H1 (cell line): Measurements from ENCODE around the gene IKZF2. TPM values are rescaled to one million over a fixed set of nuclear protein-coding genes. Genes with fewer than 3 reads are reported as not detected.

Experiments used
- CTCF ChIA-PET: fragments of 300-600 bp; sonication (Branson Sonifier 250); formaldehyde crosslinking; loops from one replicate; lab custom pipeline; 2021; ENCODE audit not compliant: partially characterized antibody; lab: Charles Lee
- POLR2A ChIA-PET: fragments of 300-600 bp; sonication (Branson Sonifier 250); formaldehyde crosslinking; loops from one replicate; lab custom pipeline; 2021; ENCODE audit warnings: inconsistent platforms; ENCODE audit not compliant: partially characterized antibody; lab: Charles Lee
- DNase-seq, 2 experiments: peaks; one replicate each; pipeline versions ENCODE4 v3.0.0 to v3.0.0-alpha.2; 2010 to 2022; ENCODE audit warnings: low spot score in 2 of 2, low read depth in 1 of 2, mixed read lengths in 1 of 2
- FAIRE-seq: peaks from 2 replicates; lab custom pipeline; 2011; peaks lifted over from hg19 to GRCh38; lab: Jason Lieb, UNC
- H2AFZ ChIP-seq: 2 replicates; pipeline ENCODE4 v1.8.1; 2012; ENCODE audit warnings: low read length, inconsistent platforms
- H2AK5ac ChIP-seq: 2 replicates; pipeline ENCODE4 v1.6.1; 2013; ENCODE audit warnings: low read depth, low read length
- H2BK120ac ChIP-seq: replicated peaks from 2 replicates; pipeline ENCODE3; 2013; ENCODE audit warnings: low read depth, low read length, inconsistent platforms
- H2BK12ac ChIP-seq: 2 replicates; pipeline ENCODE4 v1.6.1; 2013; ENCODE audit warnings: low read depth, low read length
- H2BK15ac ChIP-seq: 2 replicates; pipeline ENCODE4 v1.6.1; 2013; ENCODE audit warnings: low read length
- H2BK20ac ChIP-seq: 2 replicates; pipeline ENCODE4 v1.6.1; 2013; ENCODE audit warnings: low read length
- H2BK5ac ChIP-seq: 2 replicates; pipeline ENCODE4 v1.6.1; 2013; ENCODE audit warnings: low read depth, low read length
- H3K14ac ChIP-seq: 2 replicates; pipeline ENCODE4 v1.6.1; 2013; ENCODE audit warnings: inconsistent platforms; ENCODE audit not compliant: insufficient read length
- H3K18ac ChIP-seq: 2 replicates; pipeline ENCODE4 v1.6.1; 2013; ENCODE audit warnings: low read length; ENCODE audit errors: extremely low read depth
- H3K23ac ChIP-seq: 2 replicates; pipeline ENCODE4 v1.6.1; 2013; ENCODE audit warnings: inconsistent platforms; ENCODE audit not compliant: insufficient read length
- H3K23me2 ChIP-seq: 2 replicates; pipeline ENCODE4 v1.6.1; 2013; ENCODE audit warnings: low read depth, low read length
- H3K27ac ChIP-seq: 2 replicates; pipeline ENCODE4 v1.6.1; 2011; ENCODE audit warnings: low read depth, low read length, inconsistent platforms
- H3K27me3 ChIP-seq, 4 experiments: replicated peaks in 1 of 4; 1 replicate in 1 of 4; 2 replicates in 3 of 4; pipeline versions ENCODE4 v1.6.1 to v1.8.1; 2011 to 2013; ENCODE audit warnings: low read length in 3 of 4, mild to moderate bottlenecking in 3 of 4, inconsistent platforms in 2 of 4, mixed read lengths in 2 of 4, moderate library complexity in 1 of 4; ENCODE audit not compliant: control insufficient read depth in 3 of 4, insufficient read depth in 3 of 4; ENCODE audit errors: extremely low read depth in 1 of 4
- H3K36me3 ChIP-seq, 4 experiments: 2 replicates each; pipeline versions ENCODE4 v1.6.1 to v1.8.1; 2011 to 2013; ENCODE audit warnings: mild to moderate bottlenecking in 4 of 4, low read length in 3 of 4, moderate library complexity in 2 of 4, control low read depth in 1 of 4, inconsistent platforms in 1 of 4; ENCODE audit not compliant: insufficient read depth in 4 of 4, control insufficient read depth in 2 of 4
- H3K4ac ChIP-seq: replicated peaks from 2 replicates; pipeline ENCODE3; 2013; ENCODE audit warnings: low read length, low read depth, mixed read lengths, inconsistent platforms; ENCODE audit not compliant: insufficient read length
- H3K4me1 ChIP-seq, 4 experiments: replicated peaks in 1 of 4; 1 replicate in 1 of 4; 2 replicates in 3 of 4; pipeline versions ENCODE4 v1.6.1 to v1.8.1; 2011 to 2013; ENCODE audit warnings: low read length in 3 of 4, inconsistent platforms in 2 of 4, mixed read lengths in 1 of 4; ENCODE audit not compliant: insufficient read depth in 4 of 4, control insufficient read depth in 3 of 4
- H3K4me2 ChIP-seq, 2 experiments: 2 replicates each; pipeline versions ENCODE4 v1.6.1 to v1.8.1; 2011 to 2013; ENCODE audit warnings: low read depth in 2 of 2, low read length in 2 of 2, control low read depth in 1 of 2, inconsistent platforms in 1 of 2, mild to moderate bottlenecking in 1 of 2; ENCODE audit not compliant: insufficient read depth in 1 of 2
- H3K4me3 ChIP-seq, 4 experiments: fragments of 200-600, 300-600 bp in 1 of 4; sonication (generic), shearing (Covaris generic), sonication (Bioruptor Twin) in 1 of 4; 2 replicates each; pipeline versions ENCODE4 v1.5.1 to v1.8.1; 2011 to 2016; ENCODE audit warnings: low read length in 4 of 4, low read depth in 3 of 4, control low read depth in 2 of 4, inconsistent platforms in 2 of 4, mild to moderate bottlenecking in 2 of 4, mixed read lengths in 1 of 4, moderate library complexity in 1 of 4; ENCODE audit not compliant: insufficient read depth in 2 of 4; ENCODE audit errors: extremely low read depth in 1 of 4
- H3K56ac ChIP-seq: replicated peaks from 2 replicates; pipeline ENCODE3; 2013; ENCODE audit warnings: low read depth, mild to moderate bottlenecking, mixed read lengths, low read length, inconsistent platforms; ENCODE audit not compliant: insufficient read length
- H3K79me1 ChIP-seq: 2 replicates; pipeline ENCODE4 v1.6.1; 2013; ENCODE audit warnings: low read depth, low read length, control low read depth
- H3K79me2 ChIP-seq, 2 experiments: 2 replicates each; pipeline versions ENCODE4 v1.6.1 to v1.8.1; 2012 to 2013; ENCODE audit warnings: low read length in 2 of 2, mild to moderate bottlenecking in 2 of 2, inconsistent platforms in 1 of 2; ENCODE audit not compliant: insufficient read depth in 2 of 2, control insufficient read depth in 1 of 2
- H3K9ac ChIP-seq, 4 experiments: replicated peaks in 1 of 4; 1 replicate in 1 of 4; 2 replicates in 3 of 4; pipeline versions ENCODE4 v1.6.1 to v1.8.1; 2011 to 2013; ENCODE audit warnings: low read depth in 3 of 4, low read length in 3 of 4, control low read depth in 2 of 4, mild to moderate bottlenecking in 2 of 4, moderate library complexity in 2 of 4, inconsistent platforms in 1 of 4; ENCODE audit errors: extremely low read depth in 1 of 4
- H3K9me3 ChIP-seq, 2 experiments: 2 replicates each; pipeline versions ENCODE4 v1.6.1 to v1.8.1; 2012 to 2013; ENCODE audit warnings: mild to moderate bottlenecking in 2 of 2, moderate library complexity in 2 of 2, control low read depth in 1 of 2, inconsistent platforms in 1 of 2, low read depth in 1 of 2, low read length in 1 of 2, mixed read lengths in 1 of 2; ENCODE audit not compliant: insufficient read depth in 2 of 2
- H4K20me1 ChIP-seq, 2 experiments: replicated peaks in 1 of 2; 2 replicates each; pipeline versions ENCODE3 to v1.8.1; 2011 to 2013; ENCODE audit warnings: inconsistent platforms in 2 of 2, low read length in 2 of 2, mild to moderate bottlenecking in 1 of 2; ENCODE audit not compliant: insufficient read depth in 2 of 2, control insufficient read depth in 1 of 2
- H4K5ac ChIP-seq: 2 replicates; pipeline ENCODE4 v1.6.1; 2013; ENCODE audit warnings: low read length, low read depth, mixed read lengths, inconsistent platforms; ENCODE audit not compliant: insufficient read length
- H4K8ac ChIP-seq: 2 replicates; pipeline ENCODE4 v1.8.0; 2013; ENCODE audit warnings: mild to moderate bottlenecking, moderate library complexity, low read length, inconsistent platforms; ENCODE audit not compliant: insufficient read depth; ENCODE audit errors: extremely low read depth
- H4K91ac ChIP-seq: replicated peaks from 2 replicates; pipeline ENCODE3; 2013; ENCODE audit warnings: low read length, mixed read lengths, inconsistent platforms; ENCODE audit not compliant: insufficient read length
- BACH1 ChIP-seq: IDR thresholded peaks from 2 replicates; pipeline ENCODE4 v1.6.1; 2012; ENCODE audit warnings: low read length, improper control_type of control experiment
- CBX8 ChIP-seq: fragments of 300-800, 300-1000 bp; sonication (generic); IDR thresholded peaks from 2 replicates; pipeline ENCODE4 v1.7.1; 2016; ENCODE audit warnings: low read depth, low read length, borderline replicate concordance
- EP300 ChIP-seq, 2 experiments: IDR thresholded peaks; 1 replicate in 1 of 2; 2 replicates in 1 of 2; pipeline ENCODE4 v1.6.1; 2011 to 2012; ENCODE audit warnings: low read depth in 2 of 2, low read length in 2 of 2, mild to moderate bottlenecking in 2 of 2, borderline replicate concordance in 1 of 2, inconsistent platforms in 1 of 2, moderate library complexity in 1 of 2
- FOSL1 ChIP-seq: IDR thresholded peaks from 2 replicates; pipeline ENCODE4 v1.6.1; 2011; ENCODE audit warnings: mild to moderate bottlenecking, low read depth, low read length, moderate library complexity; ENCODE audit not compliant: insufficient read depth
- POLR2A ChIP-seq, 2 experiments: IDR thresholded peaks; 1 replicate in 1 of 2; 2 replicates in 1 of 2; pipeline ENCODE4 v1.6.1; 2011; ENCODE audit warnings: low read depth in 2 of 2, low read length in 2 of 2, mild to moderate bottlenecking in 2 of 2; ENCODE audit errors: control extremely low read depth in 1 of 2
- POLR2AphosphoS5 ChIP-seq: IDR thresholded peaks from 2 replicates; pipeline ENCODE4 v1.6.1; 2011; ENCODE audit warnings: low read depth, low read length
- RBBP5 ChIP-seq: IDR thresholded peaks from 2 replicates; pipeline ENCODE4 v1.7.1; 2012; ENCODE audit warnings: low read depth, mild to moderate bottlenecking, inconsistent platforms, low read length, moderate library complexity, borderline replicate concordance
- YY1 ChIP-seq: IDR thresholded peaks from 2 replicates; pipeline ENCODE4 v1.6.1; 2011; ENCODE audit warnings: low read depth, mild to moderate bottlenecking, low read length
- WGBS, 2 experiments: shearing (Covaris generic) in 1 of 2; methylation state at CpG; one replicate each; pipeline versions ENCODE4 v1.1.6 to v1.1.7; 2013 to 2015; ENCODE audit warnings: low lambda C conversion rate in 2 of 2, mixed read lengths in 2 of 2, inconsistent platforms in 1 of 2, low coverage in 1 of 2, missing lambda C conversion rate in 1 of 2; ENCODE audit not compliant: insufficient replicate concordance in 2 of 2, insufficient coverage in 1 of 2, insufficient read length in 1 of 2; ENCODE audit errors: extremely low coverage in 1 of 2, missing lambda C conversion rate in 1 of 2; 5-methylcytosine and 5-hydroxymethylcytosine counted together
- long read RNA-seq, 2 experiments: library from RNA in 1 of 2; library from capped mRNA in 1 of 2; stranded (forward); transcript quantifications; one replicate each; pipeline ENCODE4 v2.0.0, GENCODE V29; 2021; ENCODE audit warnings: inconsistent platforms in 1 of 2
- polyA minus RNA-seq, 3 experiments: library from RNA; depleted of rRNA, polyadenylated mRNA; stranded (reverse); fragments of >200 nt; gene quantifications; 1 replicate in 2 of 3; 2 replicates in 1 of 3; pipeline ENCODE4 v1.2.3, GENCODE V29; 2011
- polyA plus RNA-seq, 7 experiments: library from polyadenylated mRNA; depleted of rRNA in 3 of 7; stranded (reverse) in 5 of 7; unstranded in 2 of 7; fragments of >200 nt in 5 of 7; fragments of 200-250 nt in 2 of 7; gene quantifications; 1 replicate in 5 of 7; 2 replicates in 1 of 7; 4 replicates in 1 of 7; pipeline versions ENCODE4 v1.2.1 to v1.2.3, GENCODE V29; 2011 to 2013; ENCODE audit warnings: missing spikeins in 2 of 7, mixed read lengths in 2 of 7
- total RNA-seq: library from RNA; stranded (reverse); fragmentation: NEBNext Ultra II Directional; extraction: Animal tissue kit (Norgen Biotek cat#: 25700); gene quantifications from 2 replicates; pipeline ENCODE4 v1.2.1, GENCODE V29; 2021
- TF ChIP-seq, protein P1 (sequence below): IDR thresholded peaks from 2 replicates; pipeline ENCODE4 v1.6.1; 2012; ENCODE audit warnings: inconsistent platforms

IKZF2 gene
- total RNA-seq (4.4 and 5.8 TPM in 2 replicates), polyA plus RNA-seq (2011; rRNA removed) (1.0 and 1.7 TPM in 2 replicates), polyA minus RNA-seq (2011; rRNA and poly(A)+ RNA removed) (18.4 and 19.7 TPM in 2 replicates)
- polyA plus RNA-seq (2011; cell fraction: cytosol; rRNA removed) = 1.8 TPM
- 3.6 TPM for polyA plus RNA-seq (2011; cell fraction: nucleus; rRNA removed)
- polyA plus RNA-seq (2012, experiment 1 of 2) = 1.9 to 3.1 TPM (median 2.3 TPM) in 4 replicates
- polyA plus RNA-seq (2012, experiment 2 of 2) = 0.63 TPM
- 1.5 TPM for polyA plus RNA-seq (2013, experiment 1 of 2)
- 1.1 TPM for polyA plus RNA-seq (2013, experiment 2 of 2)
- 5.7 TPM for polyA minus RNA-seq (2011; cell fraction: cytosol; rRNA and poly(A)+ RNA removed)
- 40.8 TPM for polyA minus RNA-seq (2011; cell fraction: nucleus; rRNA and poly(A)+ RNA removed)
- long read RNA-seq, experiment 1, partial matches to known transcripts = 0 of 1 reads
- long read RNA-seq, experiment 1, other reads (novel, unspliced or antisense) = 1 of 1 reads
- long read RNA-seq, experiment 2 = 0 reads

DNA sequence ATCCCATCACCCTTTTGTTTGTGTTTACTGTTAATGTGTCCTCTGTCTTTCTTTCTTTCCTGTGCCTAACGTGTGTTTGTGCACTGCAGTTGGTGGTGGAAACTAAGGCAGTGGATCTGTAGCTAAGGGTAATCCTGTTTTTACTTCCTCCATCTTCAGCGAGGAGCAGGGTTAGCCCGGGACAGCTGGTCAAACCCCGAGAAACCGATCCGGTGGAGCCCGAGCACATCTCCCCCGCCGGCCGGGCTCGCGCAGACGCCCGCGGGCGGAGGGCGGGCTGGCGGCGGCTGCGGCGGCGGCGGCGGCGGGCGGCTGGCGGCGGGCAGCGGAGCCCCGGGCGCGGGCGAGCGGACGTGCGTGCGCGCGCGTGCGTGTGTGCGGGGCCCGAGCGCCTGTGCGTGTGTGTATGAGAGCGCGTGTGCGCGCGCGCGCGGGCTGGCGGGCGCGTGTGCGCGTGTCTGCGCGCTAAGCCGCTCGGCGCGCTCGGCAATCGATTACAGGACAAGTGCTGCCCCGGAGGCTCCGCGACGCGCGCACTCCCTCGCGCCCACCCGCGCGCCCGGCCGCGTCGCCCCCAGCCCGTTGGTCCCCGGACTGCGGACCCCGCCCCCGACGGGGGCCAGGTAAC, at the start of gene IKZF2:
Gene IKZF2, minus strand, starts transcription at position 176 of the 628 bp plus-strand sequence. CDS start 2,983 bp downstream, outside the sequence.
- H3K4me3 ChIP-seq = peak within 1 kb of the TSS; percentile 69 to 97 (median 78)
- H2BK120ac ChIP-seq = peak within 1 kb of the TSS; percentile 93
- peak within 1 kb of the TSS; percentile 85; the same call in 1 of the 2 replicates for H2BK15ac ChIP-seq
- peak within 1 kb of the TSS; percentile 100 for H2AFZ ChIP-seq
- H3K4me1 ChIP-seq = peaks cover 0 to 10% (median 2%) of the 10 kb centered on the region in 4 experiments; a peak in 2 of 7 replicates
- peak within 1 kb of the TSS; percentile 68 to 76 for H3K4me2 ChIP-seq
- peak within 1 kb of the TSS; percentile 76; the same call in 1 of the 2 replicates for H2BK12ac ChIP-seq
- FAIRE-seq = no peak
- no peaks in the 10 kb centered on the region for H3K36me3 ChIP-seq
- peak within 1 kb of the TSS; percentile 80 for H2BK5ac ChIP-seq
- no peak within 1 kb of the TSS for H3K4ac ChIP-seq
- ChIA-PET POLR2A (interaction anchor here (1.1 kb wide), 1 partner anchor 38 kb away, joined by 3 read pairs; no protein-coding TSS in a partner anchor), CTCF (interaction anchor here (0.6 to 1.3 kb wide), 2 partner anchors 20 to 273 kb away, joined by 3 to 4 read pairs; no protein-coding TSS in a partner anchor)
- H3K79me1 ChIP-seq = no peaks in the 10 kb centered on the region
- no peaks in the 10 kb centered on the region for H3K27me3 ChIP-seq
- H3K79me2 ChIP-seq = no peaks in the 10 kb centered on the region
- no peak within 1 kb of the TSS for H3K18ac ChIP-seq
- peak within 1 kb of the TSS; percentile 35 for H4K5ac ChIP-seq
- H3K14ac ChIP-seq = peak within 1 kb of the TSS; percentile 91
- no peaks in the 10 kb centered on the region for H3K9me3 ChIP-seq
- H2BK20ac ChIP-seq = no peak within 1 kb of the TSS; the same call in 1 of the 2 replicates
- no peak within 1 kb of the TSS for H4K91ac ChIP-seq
- peak; percentile 47 to 78 for DNase-seq
- H3K27ac ChIP-seq = no peak within 1 kb of the TSS
- peaks cover 8% of the 10 kb centered on the region for H3K23me2 ChIP-seq
- no peak within 1 kb of the TSS for H2AK5ac ChIP-seq
- peak within 1 kb of the TSS; percentile 56 to 86 (median 70) for H3K9ac ChIP-seq
- H4K20me1 ChIP-seq = no peaks in the 10 kb centered on the region
- peak within 1 kb of the TSS; percentile 18 for H3K56ac ChIP-seq
- H3K23ac ChIP-seq = no peak within 1 kb of the TSS
- 2% methylated on average over 21 of the region's 87 CpGs; no CpG with 5 or more reads in 1 of the 2 experiments for WGBS, 2 experiments
- H4K8ac ChIP-seq = no peak within 1 kb of the TSS
- no peak for TF ChIP-seq BACH1
- TF ChIP-seq RBBP5 = peak; percentile 98
- TF ChIP-seq POLR2A (IDR thresholded peaks at IDR 0.05; ENCODE audit: control extremely low read depth in 1 of 2, low read depth in 2 of 2, low read length in 2 of 2) = peak in 1 of 2 experiments; percentile 37; a peak in 1 of 3 replicates
- TF ChIP-seq CBX8 = no peak
- TF ChIP-seq POLR2AphosphoS5 = peak; percentile 22; the same call in 1 of the 2 replicates
- no peak for TF ChIP-seq YY1
- peak in 1 of 2 experiments; percentile 26; a peak in 1 of 3 replicates for TF ChIP-seq EP300 (IDR thresholded peaks at IDR 0.05; ENCODE audit: borderline replicate concordance in 1 of 2, low read depth in 2 of 2, low read length in 2 of 2)
- TF ChIP-seq, protein P1, sequence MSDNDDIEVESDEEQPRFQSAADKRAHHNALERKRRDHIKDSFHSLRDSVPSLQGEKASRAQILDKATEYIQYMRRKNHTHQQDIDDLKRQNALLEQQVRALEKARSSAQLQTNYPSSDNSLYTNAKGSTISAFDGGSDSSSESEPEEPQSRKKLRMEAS = peak; percentile 82; the same call in 1 of the 2 replicates
- TF ChIP-seq FOSL1 = 0 out of 2 replicates have a peak, but pooled peaks have one; percentile 18
